ENCODE data around the gene RNF44.
"Not testable (repeated sequence)": the region's sequence is repeated elsewhere in the genome, so short reads cannot be mapped to it uniquely, and the experiment has no call there.

GRCh38 chr5:176550937-176551336 is 13.7 kb upstream of the RNF44 start:
- TF ChIP-seq EZH2phosphoT487, CTCF, EZH2 (IDR thresholded peaks at IDR 0.05): not testable (repeated sequence)

Data from neural progenitor cell (in vitro differentiated cells).